HG03175 (cell line): Measurements from ENCODE around the gene RUNX1.
"Not testable (repeated sequence)": the region's sequence is repeated elsewhere in the genome, so short reads cannot be mapped to it uniquely, and the experiment has no call there.

Experiments
- ATAC-seq: cut with Tn5 transposase; IDR thresholded peaks from one replicate; pipeline ENCODE4 v1.9.1; 2021; ENCODE audit warnings: mild to moderate bottlenecking, moderate library complexity; ENCODE audit not compliant: unreplicated experiment

The RUNX1 gene

DNA sequence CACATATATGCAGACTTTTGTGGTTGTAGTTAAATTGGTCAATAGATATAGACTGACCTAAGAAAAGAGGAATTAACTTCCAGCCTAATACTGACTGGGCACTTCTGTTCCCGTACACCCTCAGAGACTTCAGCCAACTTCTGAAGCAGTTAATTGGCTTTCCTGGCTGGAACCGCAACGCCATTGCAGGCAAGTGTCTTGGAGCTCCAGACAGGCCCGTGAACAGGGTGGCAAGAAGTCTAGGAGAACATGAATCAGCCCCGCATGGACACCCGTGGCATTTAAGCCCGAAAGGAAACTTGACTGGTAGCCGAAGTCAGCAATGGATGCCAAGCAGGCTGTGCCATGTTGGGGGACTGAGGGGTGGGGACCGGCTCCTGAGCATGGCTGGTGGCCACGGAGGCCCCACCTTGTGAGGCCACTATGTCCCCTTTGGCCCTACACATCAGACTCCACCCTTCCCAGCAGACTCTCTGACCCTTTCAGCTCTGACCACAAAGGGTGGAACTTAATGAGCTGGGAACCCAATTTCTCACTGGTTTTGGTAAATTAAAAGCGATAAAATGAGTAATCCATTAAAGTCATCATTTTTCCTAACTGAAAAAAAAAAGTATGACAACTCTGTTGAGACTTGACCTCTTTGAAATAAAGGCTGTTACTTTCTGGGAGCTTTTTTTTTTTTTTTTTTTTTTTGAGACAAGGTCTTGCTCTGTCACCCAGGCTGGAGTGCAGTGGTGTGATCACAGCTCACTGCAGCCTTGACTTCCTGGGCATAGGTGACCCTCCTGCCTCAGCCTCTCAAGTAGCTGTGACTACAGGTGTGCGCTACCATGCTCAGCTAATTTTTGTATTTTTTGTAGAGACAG lies 54.1 kb downstream of the RUNX1 start:
- no peak for ATAC-seq

DNA sequence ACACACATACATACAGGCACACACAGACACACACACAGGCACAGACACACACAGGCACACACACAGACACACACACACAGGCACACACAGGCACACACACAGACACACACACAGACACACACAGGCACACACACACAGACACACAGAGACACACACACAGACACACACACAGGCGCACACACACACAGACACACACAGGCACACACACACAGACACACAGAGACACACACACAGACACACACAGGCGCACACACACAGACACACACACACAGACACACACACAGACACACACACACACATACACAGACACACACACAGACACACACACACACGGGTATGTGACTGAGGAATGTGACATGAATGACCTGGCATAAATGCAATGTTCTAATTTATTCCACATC lies 55.6 kb downstream of the RUNX1 start:
- not testable (repeated sequence) for ATAC-seq

DNA sequence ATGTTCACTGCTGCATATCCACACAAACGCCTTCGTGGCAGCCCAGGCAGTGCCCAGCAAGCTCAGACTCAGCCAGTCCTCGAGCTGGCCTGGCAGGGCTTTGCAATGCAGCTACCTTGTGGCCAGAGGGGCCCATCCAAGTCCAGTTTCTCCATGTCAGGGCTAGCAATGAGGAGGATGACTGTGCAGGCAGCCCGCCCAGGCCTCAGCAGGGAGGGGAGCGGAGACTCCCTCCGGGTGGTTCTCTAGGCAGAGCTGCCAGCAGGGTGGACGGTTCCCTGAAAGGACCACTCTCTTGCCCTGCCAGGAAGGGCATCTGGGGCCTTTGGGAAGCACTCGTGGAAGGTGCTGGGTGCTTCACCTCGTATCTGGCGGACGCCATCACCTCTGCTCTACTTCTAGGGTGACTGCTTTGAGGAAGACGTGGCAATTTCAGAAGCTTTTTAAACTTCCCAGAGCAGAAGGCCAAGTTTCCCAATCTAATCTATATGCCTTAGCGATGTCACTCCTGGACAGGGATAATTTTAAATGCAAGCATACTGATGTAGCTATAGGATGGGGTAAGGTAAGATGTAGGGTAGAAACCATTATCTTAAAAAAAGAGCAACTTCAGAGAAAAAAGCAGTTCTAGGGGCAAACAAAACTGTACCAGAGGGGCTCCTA lies 56.2 kb downstream of the RUNX1 start:
- ATAC-seq: no peak

DNA sequence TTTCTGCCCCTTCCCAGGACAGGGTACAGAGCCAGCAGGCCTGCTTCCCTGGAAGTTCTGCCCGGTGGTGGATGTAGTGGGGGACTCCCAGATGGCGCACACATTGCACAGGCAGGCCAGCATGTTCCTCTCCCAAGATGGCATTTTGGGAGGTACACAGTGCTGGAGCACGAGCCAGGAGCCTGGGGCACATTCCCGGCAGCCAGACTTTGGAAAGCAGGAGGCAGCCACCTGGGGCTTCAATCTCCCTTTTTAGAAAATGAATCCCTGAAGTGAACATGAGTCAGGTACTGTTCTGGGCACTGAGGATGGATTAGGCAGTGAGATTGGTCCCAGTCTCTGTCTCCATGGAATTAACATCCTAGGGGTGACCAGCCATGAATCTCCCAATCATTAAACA lies 56.9 kb downstream of the RUNX1 start:
- no peak for ATAC-seq

DNA sequence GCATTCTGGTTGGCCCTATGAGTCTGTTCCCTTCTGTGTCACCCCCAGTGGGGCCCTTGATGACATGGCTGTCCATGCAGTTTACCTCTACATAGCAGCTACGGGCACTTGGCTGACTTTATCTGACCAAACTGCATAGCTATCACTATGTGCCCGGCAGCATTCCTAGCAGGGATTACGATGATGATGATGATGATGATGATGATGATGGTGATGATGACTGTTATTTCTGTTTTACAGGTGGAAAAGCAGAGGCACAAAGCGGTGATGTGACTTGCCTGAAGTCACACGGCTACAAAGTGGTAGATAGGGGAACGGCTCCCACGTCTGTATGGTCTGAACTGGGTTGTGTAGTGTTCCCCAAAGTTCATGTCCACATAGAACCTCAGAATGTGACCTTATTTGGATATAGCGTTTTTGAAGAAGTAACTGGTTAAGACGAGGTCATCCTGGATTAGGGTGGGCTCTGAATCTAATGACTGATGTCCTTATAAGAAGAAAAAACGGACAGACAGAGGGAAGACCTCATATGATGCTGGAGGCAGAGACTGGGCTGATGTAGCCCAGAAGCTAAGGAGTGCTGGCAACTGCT lies 57.6 kb downstream of the RUNX1 start:
- ATAC-seq: no peak

DNA sequence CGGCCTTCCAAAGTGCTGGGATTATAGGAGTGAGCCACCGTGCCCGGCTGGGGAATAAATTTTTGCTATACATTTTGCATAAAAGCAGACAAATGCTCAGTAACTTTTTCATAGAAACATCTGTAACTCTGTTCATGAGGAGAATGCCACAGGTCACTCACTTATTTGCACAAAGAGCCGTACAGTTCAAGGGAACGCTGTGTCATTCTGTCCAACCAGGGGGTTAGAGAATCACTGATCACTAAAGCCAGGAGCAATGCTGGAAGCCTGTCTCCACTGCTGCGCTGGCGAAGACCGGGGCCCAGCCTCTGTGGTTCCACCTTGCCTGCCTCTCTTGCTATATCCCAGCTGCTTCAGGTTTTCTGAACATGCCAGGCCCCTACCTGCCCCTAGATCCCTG lies 58.3 kb downstream of the RUNX1 start:
- ATAC-seq: no peak

DNA sequence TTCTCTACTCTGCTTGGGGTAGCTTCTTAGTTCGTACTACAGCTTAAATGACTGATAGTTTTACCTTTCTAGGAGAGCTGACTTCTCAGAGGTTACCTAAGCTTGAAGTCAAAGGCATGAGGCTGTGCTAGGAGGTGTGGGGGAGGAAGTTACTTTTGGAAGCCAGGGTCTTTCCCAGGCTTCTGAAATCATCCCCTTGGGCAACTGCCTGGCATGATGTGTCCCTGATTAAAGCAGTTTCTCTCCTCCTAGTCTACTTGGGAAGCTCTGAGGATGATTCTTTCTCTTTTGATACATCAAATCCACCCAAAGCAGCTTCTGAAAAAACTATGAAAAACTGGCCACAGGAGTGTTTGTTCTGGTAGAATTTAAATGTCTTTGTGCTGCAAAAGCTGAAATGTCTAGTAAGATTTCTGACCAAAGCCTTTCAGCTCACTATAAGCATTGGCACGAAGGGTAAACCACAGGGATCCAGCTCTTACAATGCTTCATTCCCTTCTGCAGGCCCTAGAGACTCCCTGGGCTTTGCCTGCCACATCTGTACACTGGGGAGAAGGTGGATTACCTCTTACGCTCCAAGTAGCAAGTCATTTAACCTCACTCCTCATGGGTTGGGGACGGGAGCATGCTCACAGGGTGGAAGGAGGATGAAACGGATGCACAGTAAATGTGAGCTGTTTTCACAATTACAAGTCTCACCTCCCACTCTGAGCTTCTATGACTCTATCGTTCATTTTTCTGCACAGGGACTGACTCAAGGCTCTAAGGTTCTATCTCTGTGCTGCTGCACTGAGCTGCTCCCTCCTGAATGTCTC lies 59.6 kb downstream of the RUNX1 start:
- ATAC-seq: no peak

DNA sequence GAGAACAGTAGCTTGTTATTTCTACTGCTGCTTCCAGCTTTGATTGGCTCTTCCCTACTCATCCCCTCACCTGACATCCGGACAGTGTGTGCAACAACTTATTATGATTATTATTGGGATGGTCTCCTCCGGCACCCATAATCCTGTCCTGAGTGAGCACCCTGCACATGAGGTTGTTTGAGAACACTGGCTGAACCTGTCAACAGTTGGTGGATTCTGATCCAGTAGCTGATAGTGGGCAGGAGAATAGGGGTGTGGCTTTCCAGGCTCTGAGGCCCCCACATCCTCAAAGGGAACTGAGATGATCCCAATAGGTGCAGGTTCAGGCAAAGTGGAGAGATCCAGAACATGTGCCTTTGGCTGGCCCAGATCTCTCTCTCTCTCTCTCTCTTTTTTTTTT lies 60.5 kb downstream of the RUNX1 start:
- ATAC-seq: no peak

DNA sequence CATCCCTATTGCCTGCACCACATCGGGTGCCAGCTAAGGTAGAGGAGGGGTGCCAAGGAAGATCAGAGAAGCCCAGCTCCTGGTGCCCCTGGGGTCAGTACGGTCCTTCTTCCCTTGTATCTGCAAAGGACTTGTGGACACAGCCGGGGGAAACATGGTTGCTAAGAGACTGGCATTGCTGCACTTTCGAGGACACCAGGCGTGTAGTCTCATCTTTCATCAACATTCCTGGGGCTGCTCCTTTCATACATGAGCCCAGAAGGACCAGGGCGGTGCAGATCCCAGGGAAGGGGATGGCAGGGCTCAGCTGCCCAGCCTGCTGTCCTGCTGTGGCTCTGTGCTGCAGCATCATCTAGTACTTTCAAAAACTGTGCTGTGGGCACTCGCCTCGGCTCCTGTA lies 61.0 kb downstream of the RUNX1 start:
- ATAC-seq: no peak

DNA sequence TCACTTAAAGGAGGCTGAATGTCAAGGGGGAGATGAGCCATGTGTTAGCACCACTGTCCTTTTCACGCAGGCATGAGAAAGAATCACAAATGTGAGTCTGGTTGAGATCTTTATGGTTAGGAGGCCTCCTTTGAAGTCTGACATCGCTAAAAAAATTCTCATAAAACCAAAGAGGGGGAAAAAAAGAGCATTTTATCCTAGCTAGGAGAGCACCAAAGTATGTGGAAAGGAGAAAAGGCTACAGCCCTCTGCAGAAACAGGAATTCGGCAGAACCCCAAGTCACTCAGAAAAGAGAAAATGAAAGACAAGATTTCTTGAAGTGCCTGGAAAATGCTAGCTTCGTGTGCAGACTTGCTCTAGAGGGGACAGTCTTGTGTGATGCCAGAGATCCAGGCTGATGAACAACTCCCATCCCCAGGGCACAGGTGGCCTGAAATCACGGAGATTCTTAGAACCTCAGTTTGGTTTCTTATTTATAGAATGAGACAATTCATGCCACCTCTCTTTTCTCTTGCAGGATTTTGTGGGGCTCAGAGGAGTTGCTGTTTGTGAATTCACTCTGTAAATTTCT lies 61.5 kb downstream of the RUNX1 start:
- no peak for ATAC-seq

DNA sequence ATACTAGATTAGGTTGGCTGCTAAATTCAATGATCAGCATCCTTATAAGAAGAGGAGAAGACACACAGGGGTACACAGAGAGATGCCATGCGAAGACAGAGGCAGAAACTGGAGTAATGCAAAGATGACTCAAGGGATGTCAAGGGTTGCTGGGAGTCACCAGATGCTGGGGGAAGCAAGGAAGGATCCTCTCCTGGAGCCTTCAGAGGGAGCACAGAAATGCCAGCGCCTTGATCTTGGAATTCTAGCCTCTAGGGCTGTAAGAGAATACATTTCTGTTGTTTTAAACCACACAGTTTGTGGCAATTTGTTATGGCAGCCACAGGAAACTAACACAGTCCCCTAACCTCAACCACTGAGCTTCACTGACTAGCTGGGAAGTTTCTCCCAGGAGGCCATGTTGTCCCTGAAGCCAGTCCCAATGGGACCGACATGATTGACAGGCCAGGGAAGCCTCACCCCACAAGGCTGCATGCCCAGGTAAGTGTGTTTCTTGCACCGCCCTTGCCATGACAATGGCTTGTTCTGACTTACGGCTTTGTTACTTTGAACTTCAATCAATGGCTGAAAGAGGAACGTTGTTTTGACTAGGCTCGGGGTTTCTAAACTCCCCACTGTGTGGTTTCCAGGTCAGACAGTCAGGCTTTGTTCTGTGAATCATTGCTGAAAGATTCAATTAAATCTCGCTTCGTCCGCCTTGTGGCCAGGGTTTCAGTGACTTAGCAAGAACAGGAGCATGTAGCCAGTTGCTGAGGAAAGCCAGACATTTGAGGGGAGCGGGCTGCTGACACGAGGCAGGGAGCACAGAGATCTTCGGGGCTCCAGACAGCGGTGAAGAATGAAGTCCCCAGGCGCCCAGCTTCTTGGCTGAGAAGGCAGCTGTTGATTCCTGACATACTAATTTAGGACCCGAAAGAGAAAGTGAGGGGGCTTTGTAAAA lies 62.3 kb downstream of the RUNX1 start:
- ATAC-seq: peak; percentile 73

DNA sequence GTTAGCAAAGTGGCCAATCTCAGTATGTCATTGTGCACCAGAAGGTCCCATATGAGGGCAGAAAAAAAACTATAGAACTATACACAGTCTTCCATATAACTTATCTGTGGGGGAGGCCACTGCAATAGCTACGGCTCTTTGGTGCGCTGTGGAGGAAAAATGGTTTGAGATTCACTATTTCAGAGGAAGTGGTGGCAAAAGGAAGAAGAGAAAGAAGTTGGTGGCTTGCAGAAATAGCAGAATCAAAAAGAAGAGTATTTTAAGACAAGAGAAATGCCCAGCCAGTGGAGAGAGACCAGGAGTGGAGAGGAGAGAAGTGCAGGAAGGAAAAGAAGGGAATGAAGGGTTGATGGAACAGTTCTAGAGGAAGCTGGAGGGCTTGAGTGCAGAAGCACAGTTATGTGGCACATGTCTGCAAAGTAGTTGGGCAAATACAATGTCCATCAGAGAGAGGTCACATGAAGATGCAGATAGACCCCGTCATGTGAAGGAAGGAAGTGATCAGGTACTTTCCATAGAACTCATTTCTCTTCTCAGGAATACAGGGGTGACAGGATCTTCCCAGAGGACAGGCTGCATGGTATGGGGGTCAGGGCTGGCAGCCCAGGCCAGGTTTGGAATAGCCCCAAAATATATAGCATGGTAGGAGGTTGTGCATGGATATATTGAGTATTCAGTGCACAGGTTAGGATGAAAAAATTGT lies 64.6 kb downstream of the RUNX1 start:
- ATAC-seq: no peak

DNA sequence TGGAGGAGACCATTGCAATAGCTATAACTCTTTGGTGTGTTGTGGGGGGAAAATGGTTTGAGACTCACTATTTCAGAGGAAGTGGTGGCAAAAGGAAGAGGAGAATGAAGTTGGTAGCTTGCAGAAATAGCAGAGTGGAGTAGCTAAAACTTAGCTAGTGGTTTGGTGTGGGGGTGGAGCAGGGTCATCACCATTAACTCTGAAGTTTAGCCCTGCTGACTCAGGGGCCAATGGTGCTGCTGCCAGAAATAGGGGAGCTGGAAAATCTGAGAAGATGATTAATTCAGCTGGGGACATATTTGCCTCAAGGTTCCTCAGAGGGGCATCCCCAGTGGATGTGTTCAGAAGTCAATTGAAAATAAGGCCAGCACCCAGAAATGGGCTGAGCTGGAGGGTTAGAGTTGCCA lies 65.4 kb downstream of the RUNX1 start:
- ATAC-seq: no peak

DNA sequence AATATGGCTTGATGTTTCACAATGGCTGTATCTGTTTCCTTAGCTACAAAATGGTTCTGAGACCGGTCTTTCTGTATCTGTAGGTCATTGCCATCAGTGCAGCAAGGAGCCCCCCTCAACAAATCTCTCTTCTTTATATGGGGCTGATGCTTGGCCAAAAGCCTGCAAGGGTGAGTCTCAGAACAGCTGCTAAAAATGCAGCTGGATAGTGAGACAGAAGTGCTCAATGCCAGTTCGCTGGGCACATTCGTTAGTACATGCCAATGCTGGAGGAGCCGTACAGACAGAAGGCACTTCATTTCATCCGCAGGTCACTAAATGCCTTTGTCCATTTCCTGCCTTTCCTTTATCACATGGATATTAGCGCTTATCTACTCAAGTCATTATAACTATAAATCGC lies 67.3 kb downstream of the RUNX1 start:
- ATAC-seq: no peak

DNA sequence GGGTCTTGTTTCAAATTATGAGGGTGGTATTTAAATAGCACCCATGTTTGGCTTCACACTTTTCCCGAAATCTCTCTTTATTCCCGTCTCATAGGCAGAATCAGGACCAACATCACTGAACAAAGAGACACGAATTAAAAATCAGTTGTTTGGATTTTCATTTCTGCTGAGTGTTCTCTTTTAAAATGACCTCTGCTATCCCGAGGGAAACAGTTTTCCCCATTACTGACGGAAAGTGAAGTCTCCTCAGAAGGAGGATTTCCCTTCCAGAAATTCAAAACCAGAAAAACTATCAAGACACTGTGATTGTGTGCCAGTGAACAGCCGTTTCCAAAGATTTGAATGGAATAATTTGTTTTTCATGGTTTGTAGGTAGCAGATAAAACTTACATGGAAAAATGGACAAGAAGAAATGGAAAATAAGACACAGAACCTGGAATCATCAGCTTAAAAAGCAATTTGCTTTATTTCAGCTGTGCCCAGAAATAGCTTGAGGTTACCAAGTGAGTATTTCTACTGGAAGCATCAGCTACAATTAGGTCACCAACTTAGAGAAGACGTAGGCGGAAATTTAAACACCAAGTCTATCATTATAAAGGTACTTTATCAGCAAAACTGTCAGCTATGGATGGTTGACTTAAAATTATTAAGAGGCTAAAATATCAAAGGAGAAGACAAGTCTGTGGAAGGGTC lies 68.5 kb downstream of the RUNX1 start:
- no peak for ATAC-seq

DNA sequence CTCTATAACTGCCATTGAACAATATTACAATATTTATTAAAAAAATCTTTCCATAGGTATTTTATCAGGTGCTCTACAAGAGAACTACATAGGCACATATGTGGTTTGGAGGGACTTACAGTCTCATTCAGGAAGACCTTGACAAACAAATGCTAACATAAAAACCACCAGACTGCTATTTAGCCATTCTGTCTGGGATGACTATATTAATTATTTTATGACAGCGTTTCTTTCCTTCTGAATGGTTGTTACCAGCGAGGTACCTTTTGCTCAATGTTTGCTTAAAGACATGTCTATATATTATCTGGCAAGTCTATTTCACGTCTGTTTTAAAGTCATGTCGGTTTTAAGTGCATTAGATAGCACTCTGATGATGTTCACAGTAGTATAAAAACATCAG lies 69.7 kb downstream of the RUNX1 start:
- no peak for ATAC-seq

DNA sequence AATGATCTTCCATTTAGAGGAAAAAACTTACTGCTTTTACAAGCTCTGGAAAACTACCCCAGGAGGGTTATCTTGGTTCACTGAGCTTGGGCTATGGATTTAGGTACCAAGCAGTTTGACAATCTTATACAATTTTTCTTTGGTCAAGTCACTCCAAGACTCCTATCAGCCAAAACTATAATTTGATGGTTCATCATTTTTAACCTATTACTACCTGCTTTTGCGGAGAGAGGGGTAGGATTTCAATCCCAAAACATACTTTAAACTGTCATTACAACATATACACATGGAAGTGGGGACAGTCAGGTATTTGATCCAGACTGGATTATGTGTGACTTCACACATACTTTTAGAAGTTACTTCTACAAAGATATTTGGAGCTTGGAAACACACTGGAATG lies 71.8 kb downstream of the RUNX1 start:
- ATAC-seq: no peak

DNA sequence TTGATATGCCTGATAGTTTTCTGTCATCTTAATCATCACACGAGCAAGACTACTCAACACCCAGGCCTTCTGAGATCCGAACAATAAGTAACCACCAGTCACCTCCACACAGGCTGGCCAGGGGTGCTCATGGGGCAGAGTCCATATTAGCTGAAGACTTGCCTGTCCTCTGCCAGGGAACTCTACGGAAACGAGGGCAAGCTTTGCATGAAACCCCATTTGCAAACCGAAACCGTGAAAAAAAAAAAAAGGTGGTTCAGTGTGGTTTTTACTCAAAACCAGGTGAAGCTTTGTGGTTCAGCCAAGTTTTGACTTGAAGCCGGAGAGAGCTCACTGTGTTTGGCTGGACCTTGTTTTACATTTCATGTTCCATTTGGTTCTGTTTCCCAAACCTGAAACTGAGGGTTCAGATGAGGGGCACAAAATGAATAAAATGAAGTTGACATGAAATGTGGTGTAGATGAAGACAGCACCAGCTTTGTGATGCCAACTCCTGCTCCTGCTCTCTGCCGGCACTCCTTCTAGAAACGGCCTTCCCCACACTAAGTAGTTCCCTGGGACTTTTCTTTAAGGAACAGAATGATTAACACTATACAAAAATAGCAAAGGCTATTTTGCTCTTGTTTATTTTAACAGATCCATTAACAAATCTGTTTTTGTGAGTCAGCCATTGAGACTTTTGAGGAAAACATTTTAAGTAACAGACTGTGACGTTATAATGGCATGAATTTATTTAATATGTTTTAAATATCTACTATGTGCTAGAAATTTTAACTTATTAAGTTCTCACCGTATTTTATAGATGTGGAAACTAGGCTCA lies 74.7 kb downstream of the RUNX1 start:
- peak; percentile 92 for ATAC-seq
